B cell (primary cell): ENCODE results near the gene SEC61A1. TPM values are rescaled to one million over a fixed set of nuclear protein-coding genes. Genes with fewer than 3 reads are reported as not detected.

Experiments used
- ATAC-seq: fragments of 200-7000 bp; cut with Tn5 transposase; one replicate; pipeline ENCODE4 v1.10.0; 2021; ENCODE audit warnings: low read depth, mild to moderate bottlenecking, moderate number of reproducible peaks, moderate library complexity
- CTCF ChIA-PET: fragments of 350-600 bp; sonication (Branson Sonifier 250); formaldehyde crosslinking; loops from one replicate; lab custom pipeline; 2021; ENCODE audit warnings: antibody characterized with exemption, inconsistent platforms; lab: Charles Lee
- POLR2A ChIA-PET: fragments of 350-600 bp; sonication (Branson Sonifier 250); formaldehyde crosslinking; loops from one replicate; lab custom pipeline; 2021; ENCODE audit warnings: antibody characterized with exemption; lab: Charles Lee
- DNase-seq: peaks from one replicate; pipeline ENCODE4 v3.0.0; 2013
- H2AFZ ChIP-seq: 2 replicates; pipeline ENCODE4 v1.6.1; 2012; ENCODE audit warnings: mild to moderate bottlenecking, low read depth, low read length; ENCODE audit not compliant: insufficient read depth, poor library complexity, severe bottlenecking
- H3K27ac ChIP-seq, 2 donors: 1 replicate in 1 of 2; 2 replicates in 1 of 2; pipeline ENCODE4 v1.5.1; 2012 to 2013; ENCODE audit warnings: low read length in 2 of 2, mild to moderate bottlenecking in 2 of 2, moderate library complexity in 1 of 2
- H3K27me3 ChIP-seq, 4 experiments: fragments of 200-600 bp in 1 of 4; sonication (generic) in 1 of 4; replicated peaks in 1 of 4; 1 replicate in 2 of 4; 2 replicates in 2 of 4; pipeline versions ENCODE4 v1.6.1 to v1.7.0; 2013 to 2016; ENCODE audit warnings: low read length in 3 of 4, mild to moderate bottlenecking in 2 of 4, mixed read lengths in 1 of 4, moderate library complexity in 1 of 4; ENCODE audit not compliant: insufficient read depth in 4 of 4, control insufficient read depth in 3 of 4; ENCODE audit errors: control extremely low read depth in 1 of 4
- H3K36me3 ChIP-seq, 2 experiments: replicated peaks in 1 of 2; 1 replicate in 1 of 2; 2 replicates in 1 of 2; pipeline versions ENCODE4 v1.6.1 to v1.7.1; 2013; ENCODE audit warnings: low read length in 1 of 2; ENCODE audit not compliant: insufficient read depth in 2 of 2, control insufficient read depth in 1 of 2; ENCODE audit errors: control extremely low read depth in 1 of 2, extremely low read depth in 1 of 2
- H3K4me1 ChIP-seq, 2 donors: fragments of 200-600 bp in 1 of 2; sonication (generic) in 1 of 2; 1 replicate in 1 of 2; 2 replicates in 1 of 2; pipeline versions ENCODE4 v1.5.1 to v1.6.1; 2013 to 2017; ENCODE audit warnings: low read length in 2 of 2; ENCODE audit not compliant: control insufficient read depth in 2 of 2, insufficient read depth in 2 of 2
- H3K4me2 ChIP-seq: replicated peaks from 2 replicates; pipeline ENCODE3; 2012; ENCODE audit warnings: mild to moderate bottlenecking, low read depth, low read length; ENCODE audit not compliant: poor library complexity, severe bottlenecking
- H3K4me3 ChIP-seq, 5 experiments: fragments of 200-600 bp in 1 of 5; sonication (generic) in 1 of 5; 1 replicate in 3 of 5; 2 replicates in 2 of 5; pipeline versions ENCODE4 v1.5.1 to v1.7.0; 2011 to 2016; ENCODE audit warnings: low read length in 4 of 5, mild to moderate bottlenecking in 4 of 5, low read depth in 2 of 5, control low read depth in 1 of 5, moderate library complexity in 1 of 5; ENCODE audit not compliant: insufficient read depth in 1 of 5; ENCODE audit errors: control extremely low read depth in 1 of 5, extremely low read depth in 1 of 5
- H3K79me2 ChIP-seq: fragments of 200-600 bp; sonication (generic); one replicate; pipeline ENCODE4 v1.6.0; 2016; ENCODE audit warnings: low read length; ENCODE audit not compliant: control insufficient read depth, insufficient read depth
- H3K9ac ChIP-seq: fragments of 200-600 bp; sonication (generic); 2 replicates; pipeline ENCODE4 v1.6.1; 2017; ENCODE audit warnings: mild to moderate bottlenecking, low read length, moderate library complexity
- H3K9me3 ChIP-seq, 3 donors: one replicate each; pipeline versions ENCODE4 v1.6.1 to v1.7.1; 2013; ENCODE audit warnings: low read length in 2 of 3; ENCODE audit not compliant: control insufficient read depth in 2 of 3, insufficient read depth in 1 of 3; ENCODE audit errors: control extremely low read depth in 1 of 3
- H4K20me1 ChIP-seq: 2 replicates; pipeline ENCODE4 v1.6.0; 2012; ENCODE audit warnings: mild to moderate bottlenecking, low read length; ENCODE audit not compliant: insufficient read depth, control insufficient read depth, poor library complexity, severe bottlenecking
- H3K27ac Mint-ChIP-seq: one replicate; pipeline ENCODE4 v1.8.0; 2021; ENCODE audit warnings: mixed read lengths
- H3K27me3 Mint-ChIP-seq: one replicate; pipeline ENCODE4 v1.8.0; 2021; ENCODE audit warnings: mixed read lengths
- H3K4me1 Mint-ChIP-seq: one replicate; pipeline ENCODE4 v1.8.0; 2021; ENCODE audit warnings: mixed read lengths
- H3K4me3 Mint-ChIP-seq: one replicate; pipeline ENCODE4 v1.8.0; 2021; ENCODE audit warnings: mixed read lengths
- H3K9me3 Mint-ChIP-seq: one replicate; pipeline ENCODE4 v1.8.0; 2022; ENCODE audit warnings: mixed read lengths; ENCODE audit not compliant: insufficient read depth
- EZH2 ChIP-seq: IDR thresholded peaks from 2 replicates; pipeline ENCODE4 v1.6.1; 2012; ENCODE audit warnings: borderline replicate concordance, low read depth, mild to moderate bottlenecking, moderate library complexity, low read length; ENCODE audit not compliant: insufficient read depth, poor library complexity, severe bottlenecking
- WGBS: methylation state at CpG from one replicate; pipeline ENCODE4 v1.1.5; 2013; ENCODE audit warnings: missing lambda C conversion rate; ENCODE audit not compliant: insufficient coverage; 5-methylcytosine and 5-hydroxymethylcytosine counted together
- intact Hi-C: fragments of 100-400 bp; cut with micrococcal nuclease; formaldehyde crosslinking; loops from one replicate; pipeline ENCODE4 v1.10.0; 2022
- polyA plus RNA-seq: library from polyadenylated mRNA; depleted of rRNA; stranded (reverse); fragments of >200 nt; gene quantifications from 2 replicates; pipeline ENCODE4 v1.2.3, GENCODE V29; 2012
- total RNA-seq, 2 donors: library from RNA; stranded (reverse); fragments of 120-200 nt in 1 of 2; gene quantifications; 1 replicate in 1 of 2; 2 replicates in 1 of 2; pipeline versions ENCODE4 v1.2.3 to v1.2.4, GENCODE V29; 2013 to 2022
- TF ChIP-seq, protein P1 (sequence below): fragments of 200-600 bp; IDR thresholded peaks from one replicate; pipeline ENCODE4 v1.8.0; 2022; ENCODE audit warnings: antibody characterized with exemption, mild to moderate bottlenecking

The SEC61A1 gene
- total and polyA plus RNA-seq, 2 donors (not counting 1 experiment from before 2014, with no cell fraction given) = 48.4 to 79.4 TPM

DNA sequence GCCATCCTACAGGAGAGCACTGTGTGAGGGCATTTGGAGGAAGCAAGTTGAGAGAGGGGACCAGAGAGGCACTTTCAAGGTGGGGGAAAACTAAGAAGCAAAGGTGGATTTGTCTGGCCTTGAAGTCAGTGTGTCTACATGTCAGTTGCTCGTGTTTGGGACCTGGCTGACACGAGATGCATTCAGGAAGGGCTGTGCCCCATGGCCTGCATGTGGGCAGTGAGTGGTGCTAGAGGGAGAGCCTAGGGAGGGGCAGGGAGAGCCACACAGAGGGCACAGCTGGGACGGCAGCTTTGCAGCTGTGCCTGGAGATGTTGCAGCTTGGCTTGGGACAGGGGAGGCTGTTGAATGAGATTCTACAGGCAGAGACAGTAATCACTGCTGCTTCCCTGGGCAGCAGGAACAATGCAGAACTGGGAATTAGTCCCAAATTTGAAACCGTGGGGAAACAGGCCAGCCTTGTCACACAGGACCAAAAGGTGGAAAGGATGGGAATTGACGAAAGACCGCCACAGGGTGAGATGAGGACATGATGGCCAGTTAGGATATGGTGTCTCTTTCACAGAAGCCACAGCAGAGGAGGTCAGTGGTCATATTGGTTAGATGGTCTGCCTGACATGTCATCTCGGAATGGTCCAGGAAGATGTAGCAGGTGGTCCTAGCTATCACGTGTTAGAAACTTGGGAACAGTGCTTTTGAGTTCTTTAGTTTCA is 10.0 kb downstream of the SEC61A1 start:
- Histone ChIP-seq H4K20me1 (peaks cover 9% of the 10 kb centered on the region), H3K36me3 (peaks cover 4 to 86% of the 10 kb centered on the region in 2 experiments), H3K4me3 (no peak overlapping the region), H2AFZ (no peak overlapping the region), H3K27ac (no peak overlapping the region), H3K27me3 (no peaks in the 10 kb centered on the region), H3K9ac (no peak overlapping the region), H3K4me2 (no peak overlapping the region), H3K79me2 (peaks cover 2% of the 10 kb centered on the region), H3K4me1 (no peaks in the 10 kb centered on the region), H3K9me3 (no peaks in the 10 kb centered on the region)
- TF ChIP-seq, protein P1, sequence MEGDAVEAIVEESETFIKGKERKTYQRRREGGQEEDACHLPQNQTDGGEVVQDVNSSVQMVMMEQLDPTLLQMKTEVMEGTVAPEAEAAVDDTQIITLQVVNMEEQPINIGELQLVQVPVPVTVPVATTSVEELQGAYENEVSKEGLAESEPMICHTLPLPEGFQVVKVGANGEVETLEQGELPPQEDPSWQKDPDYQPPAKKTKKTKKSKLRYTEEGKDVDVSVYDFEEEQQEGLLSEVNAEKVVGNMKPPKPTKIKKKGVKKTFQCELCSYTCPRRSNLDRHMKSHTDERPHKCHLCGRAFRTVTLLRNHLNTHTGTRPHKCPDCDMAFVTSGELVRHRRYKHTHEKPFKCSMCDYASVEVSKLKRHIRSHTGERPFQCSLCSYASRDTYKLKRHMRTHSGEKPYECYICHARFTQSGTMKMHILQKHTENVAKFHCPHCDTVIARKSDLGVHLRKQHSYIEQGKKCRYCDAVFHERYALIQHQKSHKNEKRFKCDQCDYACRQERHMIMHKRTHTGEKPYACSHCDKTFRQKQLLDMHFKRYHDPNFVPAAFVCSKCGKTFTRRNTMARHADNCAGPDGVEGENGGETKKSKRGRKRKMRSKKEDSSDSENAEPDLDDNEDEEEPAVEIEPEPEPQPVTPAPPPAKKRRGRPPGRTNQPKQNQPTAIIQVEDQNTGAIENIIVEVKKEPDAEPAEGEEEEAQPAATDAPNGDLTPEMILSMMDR = no peak
- TF ChIP-seq EZH2 = no peak
- ChIA-PET CTCF (interaction anchor here (1.0 kb wide), 1 partner anchor 16 kb away, joined by 3 read pairs; no protein-coding TSS in a partner anchor), POLR2A (no interaction called here)
- Mint-ChIP-seq H3K27me3 (no peaks in the 10 kb centered on the region), H3K4me1 (no peaks in the 10 kb centered on the region), H3K27ac (no peak overlapping the region), H3K9me3 (no peaks in the 10 kb centered on the region), H3K4me3 (no peak overlapping the region)
- 78% methylated on average over 6 of the region's 8 CpGs for WGBS
- ATAC-seq = no peak
- DNase-seq = no peak
- intact Hi-C loops = no loop called here

DNA sequence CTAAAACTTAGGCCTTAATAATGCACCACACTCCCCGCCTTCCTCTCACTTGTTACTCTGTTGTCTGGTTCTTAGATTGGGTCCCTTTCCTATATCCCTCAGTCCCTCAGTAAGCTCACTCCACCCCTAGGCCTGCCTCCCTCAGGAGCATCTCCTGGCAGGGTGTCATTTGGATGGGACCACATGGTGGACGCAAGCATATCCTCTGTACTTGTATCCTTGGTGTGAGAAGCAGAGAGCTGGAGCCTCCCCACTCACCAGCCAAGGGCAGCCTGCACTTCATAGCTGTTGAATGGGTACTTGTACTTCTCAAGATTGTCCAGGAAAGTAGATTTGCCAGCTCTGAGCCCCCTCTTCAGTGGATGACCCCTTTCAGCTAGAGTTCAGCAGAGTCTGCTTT is 11.6 kb downstream of the SEC61A1 start:
- H3K27me3 ChIP-seq = no peaks in the 10 kb centered on the region
- H3K79me2 ChIP-seq = no peaks in the 10 kb centered on the region
- H3K27ac ChIP-seq = no peak overlapping the region
- Mint-ChIP-seq H3K4me3 (no peak overlapping the region), H3K9me3 (no peaks in the 10 kb centered on the region), H3K27me3 (no peaks in the 10 kb centered on the region), H3K27ac (no peak overlapping the region), H3K4me1 (no peaks in the 10 kb centered on the region)
- H3K4me2 ChIP-seq = no peak overlapping the region
- no peak overlapping the region for H3K4me3 ChIP-seq
- H3K4me1 ChIP-seq = no peaks in the 10 kb centered on the region
- no peak for ATAC-seq
- H3K9ac ChIP-seq = no peak overlapping the region
- H3K36me3 ChIP-seq = peaks cover 4 to 91% of the 10 kb centered on the region in 2 experiments
- no peak for DNase-seq
- H4K20me1 ChIP-seq = peaks cover 23% of the 10 kb centered on the region
- intact Hi-C loops = no loop called here
- WGBS = 100% methylated on average over 1 of the region's 2 CpGs
- no peak overlapping the region for H2AFZ ChIP-seq
- no peaks in the 10 kb centered on the region for H3K9me3 ChIP-seq
- POLR2A ChIA-PET = no interaction called here
- TF ChIP-seq, protein P1 = no peak
- no peak for TF ChIP-seq EZH2
- CTCF ChIA-PET = interaction anchor here (0.6 to 1.1 kb wide), 2 partner anchors 10 to 554 kb away, joined by 3 read pairs; no protein-coding TSS in a partner anchor
